HFF-Myc (cell line): ENCODE measurements around the gene MAN1C1.

Source experiments
- DNase-seq: peaks from one replicate; pipeline ENCODE4 v3.0.0-alpha.2; 2011; ENCODE audit warnings: low read depth; ENCODE audit errors: extremely low read depth
- H3K4me3 ChIP-seq: replicated peaks from 2 replicates; pipeline ENCODE4 v1.5.1; 2011; ENCODE audit warnings: low read depth, mild to moderate bottlenecking, control low read depth, low read length
- TF ChIP-seq, protein P1 (sequence below): IDR thresholded peaks from 2 replicates; pipeline ENCODE4 v1.5.1; 2012; ENCODE audit warnings: mild to moderate bottlenecking, low read depth, low read length, control low read depth; ENCODE audit errors: missing control alignments

The MAN1C1 gene

DNA sequence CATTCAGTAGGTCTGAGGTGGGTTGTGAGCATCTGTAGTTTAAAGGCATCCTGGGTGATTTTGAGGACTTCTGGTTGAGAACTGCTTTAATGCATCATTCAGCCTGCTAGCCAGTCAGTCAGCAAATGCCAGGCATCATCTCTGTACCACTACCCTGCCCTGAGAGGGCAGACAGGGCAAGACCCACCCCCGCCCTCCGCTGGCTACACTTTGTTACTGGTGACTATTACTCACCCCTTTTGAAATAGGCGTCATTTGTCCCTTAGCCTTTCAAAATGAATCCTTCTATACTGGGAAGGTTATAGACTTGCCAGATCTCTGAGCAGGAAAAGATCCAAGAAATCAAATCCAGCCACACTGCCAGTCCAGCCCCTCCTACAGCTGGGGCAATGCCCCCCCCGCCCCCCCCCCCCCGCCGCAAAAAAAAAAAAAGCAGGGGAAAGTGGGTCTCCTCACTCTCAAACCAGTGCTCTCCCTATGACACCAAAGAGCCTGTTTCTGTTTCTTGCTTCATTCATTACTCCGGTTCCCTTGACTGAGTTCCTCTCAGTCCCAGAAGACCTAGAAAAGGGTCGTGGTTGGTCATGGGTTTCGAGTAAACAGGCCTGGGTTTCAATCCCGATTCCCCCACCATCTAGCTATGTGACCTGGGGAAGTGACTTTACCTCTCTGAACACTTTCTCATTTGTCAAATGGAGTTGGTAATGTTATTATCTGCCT is 187.8 kb downstream of the MAN1C1 start:
- TF ChIP-seq, protein P1, sequence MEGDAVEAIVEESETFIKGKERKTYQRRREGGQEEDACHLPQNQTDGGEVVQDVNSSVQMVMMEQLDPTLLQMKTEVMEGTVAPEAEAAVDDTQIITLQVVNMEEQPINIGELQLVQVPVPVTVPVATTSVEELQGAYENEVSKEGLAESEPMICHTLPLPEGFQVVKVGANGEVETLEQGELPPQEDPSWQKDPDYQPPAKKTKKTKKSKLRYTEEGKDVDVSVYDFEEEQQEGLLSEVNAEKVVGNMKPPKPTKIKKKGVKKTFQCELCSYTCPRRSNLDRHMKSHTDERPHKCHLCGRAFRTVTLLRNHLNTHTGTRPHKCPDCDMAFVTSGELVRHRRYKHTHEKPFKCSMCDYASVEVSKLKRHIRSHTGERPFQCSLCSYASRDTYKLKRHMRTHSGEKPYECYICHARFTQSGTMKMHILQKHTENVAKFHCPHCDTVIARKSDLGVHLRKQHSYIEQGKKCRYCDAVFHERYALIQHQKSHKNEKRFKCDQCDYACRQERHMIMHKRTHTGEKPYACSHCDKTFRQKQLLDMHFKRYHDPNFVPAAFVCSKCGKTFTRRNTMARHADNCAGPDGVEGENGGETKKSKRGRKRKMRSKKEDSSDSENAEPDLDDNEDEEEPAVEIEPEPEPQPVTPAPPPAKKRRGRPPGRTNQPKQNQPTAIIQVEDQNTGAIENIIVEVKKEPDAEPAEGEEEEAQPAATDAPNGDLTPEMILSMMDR, result no peak
- H3K4me3 ChIP-seq, result no peak overlapping the region
- DNase-seq, result no peak

DNA sequence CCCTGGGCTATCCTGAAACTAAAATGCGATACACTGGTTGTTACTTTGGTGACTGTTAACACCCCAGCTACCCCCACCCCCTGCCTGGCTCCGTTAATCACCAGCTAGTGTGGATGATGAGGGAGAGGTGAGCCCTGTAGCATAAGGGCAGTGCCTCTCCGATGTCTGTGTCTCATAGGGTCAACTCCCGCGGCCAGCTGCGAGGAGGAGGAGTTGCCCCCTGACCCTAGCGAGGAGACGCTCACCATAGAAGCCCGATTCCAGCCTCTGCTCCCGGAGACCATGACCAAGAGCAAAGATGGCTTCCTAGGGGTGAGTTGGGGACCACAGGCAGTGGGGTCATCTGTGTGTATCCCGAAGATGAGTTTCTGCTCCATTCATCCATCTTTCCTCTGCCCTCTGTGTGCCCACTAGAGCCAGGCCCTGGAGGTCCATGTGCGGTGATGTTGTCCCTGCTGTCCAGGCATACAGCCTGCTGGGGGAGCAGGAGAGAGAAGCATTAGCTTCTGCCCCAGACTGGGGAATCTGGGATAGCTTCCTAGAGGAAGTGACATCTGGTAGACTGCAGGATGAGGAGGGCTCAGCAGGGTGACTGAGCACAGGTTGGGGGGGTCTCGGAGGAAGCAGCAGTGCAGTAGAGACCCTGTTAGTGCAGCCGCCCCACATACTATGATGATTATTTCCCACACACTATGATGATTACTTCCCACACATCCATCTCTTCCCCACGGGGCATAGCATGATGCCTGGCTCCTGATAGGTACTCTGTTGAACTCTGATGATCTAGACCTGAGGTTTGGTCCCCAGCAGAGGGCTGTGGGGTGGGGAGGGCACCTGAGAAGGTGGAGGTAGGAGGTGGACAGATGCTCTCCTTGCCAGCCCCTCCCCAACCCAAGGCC is 188.6 kb downstream of the MAN1C1 start:
- TF ChIP-seq, protein P1, result no peak
- no peak overlapping the region for H3K4me3 ChIP-seq
- no peak for DNase-seq

DNA sequence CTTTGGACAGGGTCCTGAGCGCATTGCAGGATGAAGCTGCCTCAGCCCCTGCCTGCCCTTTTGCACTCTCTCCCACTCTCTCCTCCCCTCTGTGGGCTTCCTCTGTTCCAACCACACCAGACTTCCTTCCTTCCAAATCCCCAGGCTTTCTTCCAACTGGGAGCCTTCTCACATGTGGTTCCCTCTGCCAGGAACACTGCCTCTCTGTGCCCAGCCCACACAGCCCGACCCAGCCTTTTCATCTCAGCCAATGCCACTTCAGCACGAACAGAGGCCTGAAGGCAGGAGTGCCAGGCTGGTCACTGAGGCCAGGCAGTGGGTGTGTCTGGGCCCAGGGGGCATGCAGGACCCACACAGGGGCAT is 189.3 kb downstream of the MAN1C1 start:
- TF ChIP-seq, protein P1, result no peak
- no peak overlapping the region for H3K4me3 ChIP-seq
- DNase-seq, result no peak

DNA sequence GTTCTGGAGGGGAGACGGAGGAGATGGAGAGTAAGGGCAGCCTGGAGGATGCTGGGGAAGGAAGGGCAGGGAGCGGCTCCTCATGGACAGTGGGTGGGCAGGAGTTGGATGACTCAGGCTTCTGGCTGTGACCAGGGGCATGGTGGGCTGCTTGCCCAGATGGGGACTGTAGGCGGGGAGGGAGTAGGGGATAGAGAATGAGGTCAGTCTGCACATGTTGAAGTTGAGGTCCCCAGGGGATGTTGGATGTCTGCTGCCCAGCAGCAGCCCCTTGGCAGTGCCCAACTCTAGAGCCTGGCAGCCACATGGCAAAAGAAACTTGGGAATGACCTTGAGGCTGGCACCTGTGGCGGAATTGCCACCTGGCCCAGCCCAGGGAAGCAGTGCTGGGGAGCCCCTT is 189.8 kb downstream of the MAN1C1 start:
- TF ChIP-seq, protein P1, result no peak
- no peak overlapping the region for H3K4me3 ChIP-seq
- no peak for DNase-seq

DNA sequence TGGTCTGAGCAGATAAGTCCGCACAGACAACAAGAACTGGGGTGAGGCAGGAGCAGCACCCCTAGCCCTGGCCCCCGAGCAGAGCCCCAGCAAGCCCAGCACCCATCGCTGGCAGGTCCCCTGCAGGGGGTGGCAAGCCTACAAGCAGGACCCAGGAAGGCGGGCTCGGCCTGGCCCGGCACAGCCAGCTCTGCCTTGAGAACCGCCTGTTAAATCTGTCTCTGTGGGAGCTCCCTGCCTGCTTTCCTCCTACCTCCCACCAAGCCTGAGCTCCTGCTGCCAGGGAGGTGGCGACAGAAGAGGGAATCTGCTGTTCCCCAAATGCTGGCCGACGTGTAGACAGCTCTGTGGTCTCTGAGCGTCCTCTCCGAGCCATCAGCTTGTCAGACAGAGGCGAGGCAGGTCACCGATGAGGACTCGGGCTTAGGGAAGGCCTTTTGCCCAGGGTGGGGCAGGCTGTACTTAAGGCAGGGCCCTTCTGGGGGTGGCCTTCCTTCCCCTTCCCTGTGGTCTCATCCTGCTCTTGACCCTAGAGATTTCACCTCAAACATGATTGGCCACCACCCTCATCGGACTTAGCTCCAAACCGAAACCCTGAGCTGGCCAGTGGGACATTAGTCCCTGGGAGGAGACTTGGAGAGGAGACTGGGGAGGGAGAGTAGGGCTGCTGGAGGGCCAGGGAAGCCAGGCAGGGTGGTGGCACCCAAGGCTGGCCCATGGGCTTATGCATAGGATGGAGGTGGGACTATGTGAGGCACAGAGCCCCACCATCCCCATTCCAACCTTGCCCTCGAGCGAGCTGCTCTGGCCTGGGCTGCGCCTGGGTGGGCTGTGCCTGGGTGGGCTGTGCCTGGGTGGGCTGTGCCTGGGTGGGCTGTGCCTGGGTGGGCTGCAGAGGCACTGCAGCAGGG is 191.1 kb downstream of the MAN1C1 start:
- H3K4me3 ChIP-seq, result no peak overlapping the region
- DNase-seq, result no peak
- TF ChIP-seq, protein P1, result no peak

DNA sequence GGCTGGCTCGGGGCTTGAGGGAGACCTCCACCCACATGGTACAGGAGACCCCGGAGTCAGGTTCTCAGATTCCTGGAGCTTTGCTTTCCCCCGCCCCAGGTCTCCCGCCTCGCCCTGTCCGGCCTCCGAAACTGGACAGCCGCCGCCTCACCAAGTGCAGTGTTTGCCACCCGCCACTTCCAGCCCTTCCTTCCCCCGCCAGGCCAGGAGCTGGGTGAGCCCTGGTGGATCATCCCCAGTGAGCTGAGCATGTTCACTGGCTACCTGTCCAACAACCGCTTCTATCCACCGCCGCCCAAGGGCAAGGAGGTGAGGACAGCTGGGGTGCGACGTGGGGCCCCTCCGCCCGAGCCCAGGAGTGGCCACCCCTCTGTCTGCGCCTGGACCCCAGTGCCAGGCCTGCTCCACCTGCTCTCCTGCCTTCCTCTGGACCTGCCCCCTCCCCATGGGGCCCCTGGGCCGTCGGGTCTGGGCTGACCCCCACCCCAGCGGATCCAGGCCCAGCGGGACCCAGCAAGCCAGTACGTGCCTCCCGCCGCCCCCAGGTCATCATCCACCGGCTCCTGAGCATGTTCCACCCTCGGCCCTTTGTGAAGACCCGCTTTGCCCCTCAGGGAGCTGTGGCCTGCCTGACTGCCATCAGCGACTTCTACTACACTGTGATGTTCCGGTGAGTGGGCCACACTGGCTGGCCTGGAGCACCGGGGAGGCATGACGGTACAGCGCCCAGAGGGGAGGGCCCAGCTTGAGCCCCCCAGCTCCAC is 192.1 kb downstream of the MAN1C1 start:
- TF ChIP-seq, protein P1, result no peak
- no peak overlapping the region for H3K4me3 ChIP-seq
- no peak for DNase-seq
